Pancreas (tissue), 10 donors: Measurements from ENCODE around the gene GLRX2. TPM values are rescaled to one million over a fixed set of nuclear protein-coding genes. Genes with fewer than 3 reads are reported as not detected.
A peak's percentile ranks its signal among the peaks of the same experiment; 100 is the strongest.

Experiments
- ATAC-seq, 4 donors: fragments of 200-7000 bp; cut with Tn5 transposase; one replicate each; pipeline versions ENCODE4 v1.8.0 to v1.9.1; 2020; ENCODE audit warnings: mild to moderate bottlenecking in 4 of 4, moderate library complexity in 4 of 4
- DNase-seq, 6 donors: peaks; one replicate each; pipeline ENCODE4 v3.0.0-alpha.2; 2020
- FAIRE-seq: peaks from 2 replicates; lab custom pipeline; 2012; peaks lifted over from hg19 to GRCh38; lab: Jason Lieb, UNC
- H3K27ac ChIP-seq, 4 donors: fragments of 200-600 bp; sonication (generic); 1 replicate in 3 of 4; 2 replicates in 1 of 4; pipeline versions ENCODE4 v1.5.0 to v1.8.0; 2020
- H3K27me3 ChIP-seq, 4 donors: fragments of 200-600 bp; one replicate each; pipeline ENCODE4 v1.8.0; 2021
- H3K36me3 ChIP-seq, 3 donors: fragments of 200-600 bp; sonication (generic) in 1 of 3; one replicate each; pipeline versions ENCODE4 v1.5.0 to v1.8.0; 2020 to 2021
- H3K4me1 ChIP-seq, 3 donors: fragments of 200-600 bp; one replicate each; pipeline ENCODE4 v1.8.0; 2021
- H3K4me3 ChIP-seq, 4 donors: fragments of 200-600 bp; sonication (generic) in 2 of 4; one replicate each; pipeline versions ENCODE4 v1.5.0 to v1.8.0; 2020 to 2021
- H3K9me3 ChIP-seq, 4 donors: fragments of 200-600 bp; one replicate each; pipeline ENCODE4 v1.8.0; 2021
- CTCF ChIP-seq, 4 donors: fragments of 200-600 bp; sonication (generic) in 3 of 4; IDR thresholded peaks; one replicate each; pipeline versions ENCODE4 v1.5.0 to v1.8.0; 2021; ENCODE audit warnings: antibody characterized with exemption in 4 of 4
- WGBS, 2 donors: extraction: QIAGEN DNeasy Blood & Tissue Kit; methylation state at CpG; one replicate each; pipeline ENCODE4 v1.1.7; 2013; 5-methylcytosine and 5-hydroxymethylcytosine counted together
- intact Hi-C, 3 donors: fragments of 100-400 bp; cut with DNase I; formaldehyde crosslinking; loops; one replicate each; pipeline versions ENCODE4 v1.11.1 to v1.14.2; 2022
- polyA plus RNA-seq, 2 donors: library from polyadenylated mRNA; stranded (reverse); fragments of 200-250 nt; gene quantifications; one replicate each; pipeline ENCODE4 v1.2.3, GENCODE V29; 2013
- total RNA-seq, 6 donors: library from RNA; stranded (reverse); fragmentation: NEBNext Ultra II Directional in 4 of 6; extraction: Animal tissue kit (Norgen Biotek cat#: 25700) in 4 of 6; gene quantifications; one replicate each; pipeline versions ENCODE4 v1.2.1 to v1.2.4, GENCODE V29; 2021 to 2023
- donor health status: healthy with polysubstance abuse.
- donor health status: DM: no; HTN: no; CAD: no; lungs with moderate emphysema.
- donor health status: DM: no; HTN: no; CAD: no.
- donor health status: control.
- donor health status: control.
- donor health status: Bipolar disorder and iron deficiency.
- donor health status: DM: yes; HTN: yes; CAD: no.
- donor health status: DM: no; HTN: no; CAD: no.
- donor health status: DM: no; HTN: no; CAD: no.
- donor health status: DM: yes; HTN: yes; CAD: no.

Gene GLRX2
- total and polyA plus RNA-seq, 8 donors: 4.1 to 12.9 (median 6.3) TPM

DNA sequence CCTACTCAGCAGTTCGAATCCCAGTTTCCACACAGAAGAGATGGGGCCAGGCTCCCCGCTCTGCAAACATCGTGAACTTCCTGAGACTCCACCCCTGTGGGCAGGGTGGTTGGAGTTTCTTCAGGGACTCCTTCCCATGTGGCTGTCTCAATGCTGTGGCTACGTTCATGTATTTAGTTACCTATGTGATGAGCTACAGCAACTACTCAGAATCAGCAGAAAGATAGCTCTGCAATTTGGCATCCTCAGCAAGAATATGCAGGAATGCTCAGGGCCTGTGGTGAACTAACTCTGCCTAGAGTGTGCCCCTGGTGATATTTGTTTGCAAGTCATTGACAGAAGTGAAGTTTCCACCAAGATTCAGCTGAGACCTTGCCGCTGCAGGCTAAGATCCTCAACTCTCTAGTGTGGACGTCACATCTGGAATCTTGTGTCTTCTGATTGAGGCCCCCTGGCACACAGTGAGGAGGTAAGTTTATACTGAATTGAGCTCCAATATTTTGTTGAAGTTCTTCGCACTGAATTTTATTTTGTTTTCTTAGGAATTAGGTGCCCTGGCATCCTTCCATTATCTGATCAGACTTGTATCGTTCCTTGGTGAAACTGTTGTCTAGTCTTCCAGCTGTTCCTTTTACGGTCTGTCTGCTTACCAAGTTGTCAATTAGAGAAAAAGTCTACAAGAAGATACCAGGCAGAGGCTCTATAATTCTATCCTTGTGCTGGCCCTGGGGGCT is 8.2 kb upstream of the GLRX2 start:
- TF ChIP-seq CTCF (IDR thresholded peaks at IDR 0.05): no peak
- Histone ChIP-seq H3K4me3 (no peak overlapping the region), H3K27me3 (no peaks in the 10 kb centered on the region), H3K4me1 (no peaks in the 10 kb centered on the region), H3K27ac (no peak overlapping the region), H3K9me3 (no peaks in the 10 kb centered on the region), H3K36me3 (no peaks in the 10 kb centered on the region)
- WGBS, 2 donors: 77 to 92% methylated on average over 9 of the region's 9 CpGs
- DNase-seq (no peak), ATAC-seq (no peak), FAIRE-seq (no peak)
- intact Hi-C loops: no loop called here

DNA sequence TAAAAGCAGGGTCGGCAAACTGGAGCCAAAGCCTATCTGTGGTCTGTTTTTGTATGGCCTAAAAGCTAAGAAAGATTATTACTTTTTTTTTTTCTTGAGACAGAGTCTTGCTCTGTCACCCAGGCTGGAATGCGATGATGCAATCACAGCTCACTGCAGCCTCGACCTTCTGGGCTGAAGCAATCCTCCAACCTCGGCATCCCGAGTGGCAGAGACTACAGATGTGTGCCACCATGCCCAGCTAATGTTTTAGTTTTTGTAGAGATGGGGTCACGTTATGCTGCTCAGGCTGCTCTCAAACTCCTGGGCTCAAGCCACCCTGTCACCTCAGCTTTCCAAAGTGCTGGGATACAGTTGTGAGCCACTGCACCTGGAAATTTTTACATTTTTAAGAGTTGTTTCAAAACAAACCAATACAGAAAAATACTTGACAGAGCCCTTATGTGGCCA is 6.5 kb upstream of the GLRX2 start:
- H3K27ac ChIP-seq: no peak overlapping the region
- no peak for TF ChIP-seq CTCF (IDR thresholded peaks at IDR 0.05)
- intact Hi-C loops: no loop called here
- no peaks in the 10 kb centered on the region for H3K4me1 ChIP-seq
- no peaks in the 10 kb centered on the region for H3K36me3 ChIP-seq
- H3K9me3 ChIP-seq: no peaks in the 10 kb centered on the region
- no peak for FAIRE-seq
- ATAC-seq: peak; percentile 35 to 84 (median 70)
- no peak overlapping the region for H3K4me3 ChIP-seq
- 25 to 26% methylated on average over 6 of the region's 6 CpGs for WGBS, 2 donors
- peak in 2 of 6 donors; percentile 35 to 56 for DNase-seq
- no peaks in the 10 kb centered on the region for H3K27me3 ChIP-seq

GRCh38 chr1:193110864-193111263 is 5.7 kb upstream of the GLRX2 start:
- H3K9me3 ChIP-seq: no peaks in the 10 kb centered on the region
- no peaks in the 10 kb centered on the region for H3K27me3 ChIP-seq
- no peak for FAIRE-seq
- ATAC-seq: no peak
- TF ChIP-seq CTCF (IDR thresholded peaks at IDR 0.05): no peak
- H3K36me3 ChIP-seq: no peaks in the 10 kb centered on the region
- intact Hi-C loops: no loop called here
- DNase-seq: no peak
- no peak overlapping the region for H3K4me3 ChIP-seq
- H3K4me1 ChIP-seq: peaks cover 0 to 2% (median 0%) of the 10 kb centered on the region in 3 donors
- WGBS, 2 donors: 67 to 87% methylated on average over 3 of the region's 3 CpGs
- no peak overlapping the region for H3K27ac ChIP-seq

DNA sequence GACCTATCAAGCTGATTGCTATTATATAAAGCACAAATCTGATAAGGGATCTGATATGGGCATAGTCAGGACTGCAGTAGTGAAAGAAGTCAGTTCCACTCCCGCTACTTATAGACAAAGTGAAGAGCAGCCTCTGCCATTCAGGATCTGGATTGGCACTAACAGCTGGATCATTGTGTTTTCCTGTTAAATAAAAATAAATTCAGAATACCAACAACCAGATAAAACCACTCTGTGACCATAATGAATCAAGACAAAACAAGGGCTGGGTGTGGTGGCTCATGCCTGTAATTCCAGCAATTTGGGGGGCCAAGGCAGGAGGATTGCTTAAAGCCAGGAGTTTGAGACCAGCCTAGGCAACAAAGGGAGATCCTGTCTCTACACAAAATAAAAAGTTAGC is 5.0 kb upstream of the GLRX2 start:
- H3K9me3 ChIP-seq: no peaks in the 10 kb centered on the region
- H3K36me3 ChIP-seq: no peaks in the 10 kb centered on the region
- intact Hi-C loops: no loop called here
- DNase-seq: no peak
- no peak overlapping the region for H3K4me3 ChIP-seq
- WGBS, 2 donors: 90 to 97% methylated on average over 1 of the region's 1 CpG
- peaks cover 0 to 4% (median 0%) of the 10 kb centered on the region in 3 donors for H3K4me1 ChIP-seq
- no peak overlapping the region for H3K27ac ChIP-seq
- no peaks in the 10 kb centered on the region for H3K27me3 ChIP-seq
- ATAC-seq: no peak
- no peak for FAIRE-seq
- no peak for TF ChIP-seq CTCF (IDR thresholded peaks at IDR 0.05)

DNA sequence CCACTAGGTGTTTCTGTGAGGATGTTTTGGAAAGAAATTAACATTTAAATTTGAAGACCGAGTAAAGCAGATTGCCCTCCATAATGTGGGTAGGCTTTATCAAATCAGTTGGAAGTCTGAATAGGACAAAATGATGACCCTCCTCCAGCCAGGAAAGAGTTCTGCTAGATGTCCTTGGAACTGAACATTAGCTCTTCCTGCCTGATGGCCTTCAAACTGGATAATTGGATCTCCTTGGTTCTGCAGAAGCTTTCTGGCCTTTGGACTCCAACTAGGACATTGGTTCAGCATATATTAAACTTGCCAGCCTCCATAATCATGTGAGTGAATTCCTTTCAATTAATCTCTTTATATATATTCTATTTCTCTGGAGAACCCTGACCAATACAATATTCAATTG is 4.4 kb upstream of the GLRX2 start:
- H3K27ac ChIP-seq: no peak overlapping the region
- FAIRE-seq: no peak
- no peak for ATAC-seq
- no peak for TF ChIP-seq CTCF (IDR thresholded peaks at IDR 0.05)
- intact Hi-C loops: no loop called here
- H3K4me1 ChIP-seq: peaks cover 0 to 4% (median 0%) of the 10 kb centered on the region in 3 donors
- WGBS, 2 donors: 86 to 97% methylated on average over 1 of the region's 1 CpG
- H3K36me3 ChIP-seq: no peaks in the 10 kb centered on the region
- DNase-seq: no peak
- H3K4me3 ChIP-seq: no peak overlapping the region
- H3K27me3 ChIP-seq: no peaks in the 10 kb centered on the region
- H3K9me3 ChIP-seq: no peaks in the 10 kb centered on the region
